Forelimb muscle (tissue), 1 donor: ENCODE results near the gene MXRA8. TPM values are rescaled to one million over a fixed set of nuclear protein-coding genes. Genes with fewer than 3 reads are reported as not detected.
"Not testable (repeated sequence)": the region's sequence is repeated elsewhere in the genome, so short reads cannot be mapped to it uniquely, and the experiment has no call there.

Experiments used
- DNase-seq: peaks from one replicate; pipeline ENCODE4 v3.0.0-alpha.2; 2013; ENCODE audit warnings: low read depth
- polyA plus RNA-seq: library from polyadenylated mRNA; unstranded; fragments of 120-200 nt; gene quantifications from one replicate; pipeline ENCODE4 v1.2.1, GENCODE V29; 2013; ENCODE audit not compliant: insufficient read length

MXRA8 gene
- polyA plus RNA-seq, 1 donor = 65.2 TPM

- DNase-seq = no peak
Measured at GRCh38 chr1:1391225-1391624, 32.9 kb upstream of the MXRA8 start.

GRCh38 chr1:1390675-1391074, 32.3 kb upstream of the MXRA8 start:
- no peak for DNase-seq

- no peak for DNase-seq
Measured at GRCh38 chr1:1388078-1388472, 29.7 kb upstream of the MXRA8 start.

- DNase-seq = no peak
Measured at GRCh38 chr1:1387098-1388077, 29.0 kb upstream of the MXRA8 start.

GRCh38 chr1:1385931-1386330, 27.6 kb upstream of the MXRA8 start:
- no peak for DNase-seq

GRCh38 chr1:1385339-1385738, 27.0 kb upstream of the MXRA8 start:
- not testable (repeated sequence) for DNase-seq

- no peak for DNase-seq
Measured at GRCh38 chr1:1381294-1381693, 22.9 kb upstream of the MXRA8 start.

GRCh38 chr1:1380860-1381259, 22.5 kb upstream of the MXRA8 start:
- no peak for DNase-seq

- DNase-seq = no peak
Measured at GRCh38 chr1:1377540-1378205, 19.3 kb upstream of the MXRA8 start.

- no peak for DNase-seq
Measured at GRCh38 chr1:1376551-1377226, 18.3 kb upstream of the MXRA8 start.

- DNase-seq = peak; percentile 98
Measured at GRCh38 chr1:1374929-1375662, 16.7 kb upstream of the MXRA8 start, which contains the start of gene AURKAIP1. AURKAIP1 (minus strand) TSS chr1:1375207; CDS start chr1:1374756, 451 bp downstream.

GRCh38 chr1:1374589-1374928, 16.2 kb upstream of the MXRA8 start:
- no peak for DNase-seq

- no peak for DNase-seq
Measured at GRCh38 chr1:1373815-1374588, 15.6 kb upstream of the MXRA8 start.

GRCh38 chr1:1373051-1373814, 14.9 kb upstream of the MXRA8 start:
- no peak for DNase-seq

GRCh38 chr1:1371746-1372711, 13.7 kb upstream of the MXRA8 start:
- DNase-seq = no peak

GRCh38 chr1:1371364-1371745, 13.0 kb upstream of the MXRA8 start:
- DNase-seq = no peak

GRCh38 chr1:1370771-1371300, 12.5 kb upstream of the MXRA8 start:
- no peak for DNase-seq

GRCh38 chr1:1370094-1370493, 11.7 kb upstream of the MXRA8 start:
- not testable (repeated sequence) for DNase-seq

- no peak for DNase-seq
Measured at GRCh38 chr1:1367315-1367714, 9.0 kb upstream of the MXRA8 start.
